ENCODE data around the gene TPCN2.

DNA sequence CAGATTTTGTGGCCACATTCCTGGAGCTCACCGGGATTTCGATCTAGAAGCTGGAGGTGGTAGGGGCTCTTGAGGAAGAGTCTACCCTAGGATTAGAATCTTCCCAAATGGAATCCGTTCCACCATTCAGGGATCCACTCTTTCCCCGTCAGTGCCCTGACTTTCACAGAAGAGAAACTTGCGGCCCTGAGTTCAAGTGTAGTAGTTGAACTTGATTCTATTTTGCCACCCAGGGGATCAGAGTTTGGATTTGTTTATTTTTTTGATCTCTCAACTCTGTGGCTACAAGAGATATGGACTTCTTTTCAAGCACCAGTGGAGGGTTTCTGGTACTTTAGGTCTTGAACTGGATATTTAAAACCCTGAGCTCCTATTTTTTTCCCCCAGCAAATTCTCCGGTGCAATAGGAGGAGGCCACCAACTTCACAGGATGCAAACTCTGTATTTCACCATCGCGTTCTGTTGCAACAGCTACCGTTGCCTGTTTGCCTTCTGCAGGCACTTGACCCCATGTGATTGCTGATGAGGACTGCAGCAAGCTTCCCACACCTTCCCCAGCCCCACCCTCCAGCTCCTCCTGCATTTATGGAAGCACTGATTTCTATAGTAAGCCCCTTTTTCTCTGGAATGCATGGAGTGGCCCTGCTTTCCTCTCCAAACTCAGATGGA is 20.9 kb upstream of the TPCN2 start:
- TF ChIP-seq, protein P1, sequence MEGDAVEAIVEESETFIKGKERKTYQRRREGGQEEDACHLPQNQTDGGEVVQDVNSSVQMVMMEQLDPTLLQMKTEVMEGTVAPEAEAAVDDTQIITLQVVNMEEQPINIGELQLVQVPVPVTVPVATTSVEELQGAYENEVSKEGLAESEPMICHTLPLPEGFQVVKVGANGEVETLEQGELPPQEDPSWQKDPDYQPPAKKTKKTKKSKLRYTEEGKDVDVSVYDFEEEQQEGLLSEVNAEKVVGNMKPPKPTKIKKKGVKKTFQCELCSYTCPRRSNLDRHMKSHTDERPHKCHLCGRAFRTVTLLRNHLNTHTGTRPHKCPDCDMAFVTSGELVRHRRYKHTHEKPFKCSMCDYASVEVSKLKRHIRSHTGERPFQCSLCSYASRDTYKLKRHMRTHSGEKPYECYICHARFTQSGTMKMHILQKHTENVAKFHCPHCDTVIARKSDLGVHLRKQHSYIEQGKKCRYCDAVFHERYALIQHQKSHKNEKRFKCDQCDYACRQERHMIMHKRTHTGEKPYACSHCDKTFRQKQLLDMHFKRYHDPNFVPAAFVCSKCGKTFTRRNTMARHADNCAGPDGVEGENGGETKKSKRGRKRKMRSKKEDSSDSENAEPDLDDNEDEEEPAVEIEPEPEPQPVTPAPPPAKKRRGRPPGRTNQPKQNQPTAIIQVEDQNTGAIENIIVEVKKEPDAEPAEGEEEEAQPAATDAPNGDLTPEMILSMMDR (IDR thresholded peaks at IDR 0.05) = no peak
- no peak for TF ChIP-seq POLR2A (IDR thresholded peaks at IDR 0.05; ENCODE audit: low read depth)
- TF ChIP-seq POLR2AphosphoS5 (IDR thresholded peaks at IDR 0.05) = no peak

All from esophagus muscularis mucosa (tissue), 3 donors.